K562 (cell line): ENCODE measurements around the gene FGF14. TPM values are rescaled to one million over a fixed set of nuclear protein-coding genes. Genes with fewer than 3 reads are reported as not detected.

Experiments
- ATAC-seq: fragments of 200-7000 bp; cut with Tn5 transposase; 3 replicates; pipeline ENCODE4 v1.9.1; 2020; ENCODE audit warnings: moderate library complexity
- BruUV-seq: library from RNA; stranded (reverse); fragments of 400-500 nt; replicated peaks from 2 replicates; lab custom pipeline; 2021; lab: Mats Ljungman, UMichigan
- CTCF ChIA-PET: fragments of 300-600 bp; formaldehyde crosslinking; extraction: SDS; loops from one replicate; lab custom pipeline; 2021; ENCODE audit warnings: low intra/inter-chr PET ratio; lab: Yijun Ruan, JAX
- POLR2A ChIA-PET: fragments of 300-600, 350-650 bp; sonication (Branson Sonifier 250); formaldehyde crosslinking; extraction: SDS; loops from one replicate; lab custom pipeline; 2021; ENCODE audit warnings: antibody characterized with exemption, inconsistent platforms; lab: Yijun Ruan, JAX
- DNase-seq, 4 experiments: peaks; one replicate each; pipeline versions ENCODE4 v3.0.0 to v3.0.0-alpha.2; 2011 to 2018; ENCODE audit warnings: low spot score in 3 of 4, mixed read lengths in 3 of 4; ENCODE audit errors: extremely low read depth in 1 of 4
- FAIRE-seq: peaks from 2 replicates; lab custom pipeline; 2011; peaks lifted over from hg19 to GRCh38; lab: Jason Lieb, UNC
- H2AFZ ChIP-seq: 2 replicates; pipeline ENCODE4 v1.6.0; 2011; ENCODE audit warnings: low read depth, low read length, control low read depth, inconsistent platforms
- H3K27ac ChIP-seq: fragments of 200-600 bp; 3 replicates; pipeline ENCODE4 v1.8.0; 2011; ENCODE audit warnings: low read depth, mild to moderate bottlenecking, control low read depth, inconsistent platforms, low read length, moderate library complexity, mixed read lengths; ENCODE audit errors: extremely low read depth
- H3K27me3 ChIP-seq, 2 experiments: fragments of 300-600 bp in 1 of 2; 2 replicates in 1 of 2; 3 replicates in 1 of 2; pipeline versions ENCODE4 v1.6.0 to v1.8.0; 2011; ENCODE audit warnings: inconsistent platforms in 2 of 2, low read length in 2 of 2, mild to moderate bottlenecking in 1 of 2, mixed read lengths in 1 of 2, moderate library complexity in 1 of 2; ENCODE audit not compliant: control insufficient read depth in 2 of 2, insufficient read depth in 2 of 2
- H3K36me3 ChIP-seq: fragments of 300-600 bp; 3 replicates; pipeline ENCODE4 v1.8.0; 2011; ENCODE audit warnings: mild to moderate bottlenecking, low read length, inconsistent platforms; ENCODE audit not compliant: control insufficient read depth, insufficient read depth
- H3K4me1 ChIP-seq, 2 experiments: fragments of 200-600 bp in 1 of 2; replicated peaks in 1 of 2; 2 replicates in 1 of 2; 3 replicates in 1 of 2; pipeline versions ENCODE4 v1.5.1 to v1.8.0; 2011; ENCODE audit warnings: inconsistent platforms in 2 of 2, low read length in 2 of 2, mild to moderate bottlenecking in 1 of 2, mixed read lengths in 1 of 2, moderate library complexity in 1 of 2; ENCODE audit not compliant: control insufficient read depth in 2 of 2, insufficient read depth in 2 of 2
- H3K4me2 ChIP-seq: 2 replicates; pipeline ENCODE4 v1.6.1; 2011; ENCODE audit warnings: low read length, control low read depth, inconsistent platforms, mixed read lengths; ENCODE audit not compliant: insufficient read depth
- H3K4me3 ChIP-seq: fragments of 200-600 bp; sonication (generic), shearing (Covaris generic); 2 replicates; pipeline ENCODE4 v1.5.1; 2016; ENCODE audit warnings: control low read depth, inconsistent platforms
- H3K79me2 ChIP-seq: fragments of 200-600 bp; 3 replicates; pipeline ENCODE4 v1.8.0; 2011; ENCODE audit warnings: low read length, inconsistent platforms; ENCODE audit not compliant: control insufficient read depth, insufficient read depth
- H3K9ac ChIP-seq, 2 experiments: 2 replicates each; pipeline versions ENCODE4 v1.6.0 to v1.6.1; 2011; ENCODE audit warnings: low read depth in 2 of 2, low read length in 2 of 2, control low read depth in 1 of 2, inconsistent platforms in 1 of 2, mild to moderate bottlenecking in 1 of 2, mixed read lengths in 1 of 2; ENCODE audit not compliant: insufficient read depth in 1 of 2
- H3K9me1 ChIP-seq: one replicate; pipeline ENCODE4 v1.6.0; 2011; ENCODE audit warnings: inconsistent platforms, mild to moderate bottlenecking, low read length, moderate library complexity; ENCODE audit not compliant: control insufficient read depth, insufficient read depth
- H3K9me3 ChIP-seq: replicated peaks from 2 replicates; pipeline ENCODE4 v1.5.1; 2011; ENCODE audit warnings: low read depth, low read length, inconsistent platforms; ENCODE audit not compliant: control insufficient read depth, insufficient read depth
- H4K20me1 ChIP-seq: replicated peaks from 2 replicates; pipeline ENCODE4 v1.6.1; 2011; ENCODE audit warnings: low read length, inconsistent platforms, mixed read lengths; ENCODE audit not compliant: control insufficient read depth, insufficient read depth
- ARNT ChIP-seq, 2 experiments: fragments of 450-650 bp; IDR thresholded peaks; 2 replicates each; pipeline ENCODE4 v1.6.1; 2016; ENCODE audit warnings: mild to moderate bottlenecking in 1 of 2
- GABPA ChIP-seq: fragments of 200-800 bp; sonication (Bioruptor generic); conservative IDR thresholded peaks from 2 replicates; pipeline ENCODE4 v1.6.1; 2016; ENCODE audit warnings: low read depth, missing genetic modification characterization, missing compliant biosample characterization
- KAT2B ChIP-seq: IDR thresholded peaks from one replicate; pipeline ENCODE4 v1.6.1; 2012; ENCODE audit warnings: low read depth, mild to moderate bottlenecking, control low read depth, inconsistent platforms, low read length, moderate library complexity
- WGBS: fragments of 100-300 bp; shearing (Covaris generic); methylation state at CpG from one replicate; pipeline ENCODE4 v1.1.6; 2016; ENCODE audit warnings: low coverage, mixed read lengths; ENCODE audit not compliant: insufficient coverage; ENCODE audit errors: missing lambda C conversion rate; 5-methylcytosine and 5-hydroxymethylcytosine counted together
- in situ Hi-C: fragments of 300-500 bp; cut with MboI; formaldehyde crosslinking; loops from 4 replicates; pipeline ENCODE4 v1.15.0; 2018; ENCODE audit warnings: inconsistent platforms, mixed read lengths
- intact Hi-C: fragments of 100-400 bp; cut with micrococcal nuclease; formaldehyde crosslinking; loops from 2 replicates; pipeline ENCODE4 v1.14.2; 2022
- polyA plus RNA-seq, 8 experiments: library from polyadenylated mRNA; depleted of rRNA in 4 of 8; stranded (reverse) in 5 of 8; unstranded in 3 of 8; fragments of >200 nt; fragmentation: Nextera tagmentation in 2 of 8; fragmentation: Illumina TruSeq in 1 of 8; extraction: Ambion mirVana in 2 of 8; extraction: Trizol in 1 of 8; gene quantifications; 2 replicates each; pipeline versions ENCODE4 v1.2.1 to v1.2.3, GENCODE V29; 2011 to 2014; ENCODE audit warnings: inconsistent platforms in 1 of 8, missing spikeins in 1 of 8
- total RNA-seq, 7 experiments: library from RNA; depleted of rRNA in 6 of 7; stranded (reverse); fragments of >200 nt in 6 of 7; fragmentation: Illumina TruSeq in 2 of 7; extraction: Trizol in 2 of 7; gene quantifications; 2 replicates each; pipeline versions ENCODE4 v1.2.1 to v1.2.3, GENCODE V29; 2011 to 2021; ENCODE audit warnings: low replicate concordance in 1 of 7
- TF ChIP-seq, protein P1 (sequence below), 2 experiments: fragments of 450-650 bp in 1 of 2; sonication (generic) in 1 of 2; formaldehyde crosslinking; conservative IDR thresholded peaks; 2 replicates each; pipeline versions ENCODE4 v1.4.0 to v1.8.1; 2020 to 2022; ENCODE audit warnings: mild to moderate bottlenecking in 1 of 2, missing genetic modification reagents in 1 of 2
- TF ChIP-seq, protein P2 (sequence below): fragments of 450-650 bp; IDR thresholded peaks from 2 replicates; pipeline ENCODE4 v1.6.1; 2018; ENCODE audit warnings: mild to moderate bottlenecking, low read depth; ENCODE audit not compliant: partially characterized antibody

Gene FGF14
- total and polyA plus RNA-seq, 9 of the 15 experiments (the other 6 are each of a cell fraction or from before 2014, with no cell fraction given) = not detected

DNA sequence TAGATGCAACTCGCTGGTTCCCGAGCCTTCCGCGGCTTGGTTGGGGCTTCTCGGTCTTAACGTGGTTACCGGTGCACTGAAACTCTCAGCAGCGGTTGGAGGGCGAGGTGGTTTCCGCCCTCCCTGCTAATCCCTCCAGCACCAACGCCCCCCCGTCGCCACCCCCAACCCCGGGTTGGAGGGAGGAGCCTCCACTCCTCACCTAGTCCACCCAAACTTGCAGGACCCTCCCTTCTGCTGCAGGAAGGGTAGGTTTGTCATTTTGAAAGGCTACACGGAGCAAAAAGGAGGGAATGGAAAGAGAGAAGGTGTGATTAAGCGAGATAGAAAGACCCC lies 484.4 kb downstream of the FGF14 start:
- CTCF ChIA-PET = no interaction called here
- H3K36me3 ChIP-seq = no peaks in the 10 kb centered on the region
- H4K20me1 ChIP-seq = no peaks in the 10 kb centered on the region
- intact Hi-C loops (no loop called here), in situ Hi-C loops (no loop called here)
- no peak for DNase-seq
- no peaks in the 10 kb centered on the region for H3K79me2 ChIP-seq
- no peak for FAIRE-seq
- no peaks in the 10 kb centered on the region for H3K4me1 ChIP-seq
- POLR2A ChIA-PET = no interaction called here
- no peaks in the 10 kb centered on the region for H3K9me3 ChIP-seq
- H3K4me2 ChIP-seq = no peak overlapping the region
- no TSS peak for BruUV-seq
- H3K9me1 ChIP-seq = no peaks in the 10 kb centered on the region
- H3K4me3 ChIP-seq = no peak overlapping the region
- TF ChIP-seq ARNT (IDR thresholded peaks at IDR 0.05) (no peak), KAT2B (no peak), GABPA (no peak)
- TF ChIP-seq, protein P1, sequence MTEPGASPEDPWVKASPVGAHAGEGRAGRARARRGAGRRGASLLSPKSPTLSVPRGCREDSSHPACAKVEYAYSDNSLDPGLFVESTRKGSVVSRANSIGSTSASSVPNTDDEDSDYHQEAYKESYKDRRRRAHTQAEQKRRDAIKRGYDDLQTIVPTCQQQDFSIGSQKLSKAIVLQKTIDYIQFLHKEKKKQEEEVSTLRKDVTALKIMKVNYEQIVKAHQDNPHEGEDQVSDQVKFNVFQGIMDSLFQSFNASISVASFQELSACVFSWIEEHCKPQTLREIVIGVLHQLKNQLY (CRISPR knock-in tag; conservative IDR thresholded peaks at IDR 0.05) = no peak
- TF ChIP-seq, protein P2, sequence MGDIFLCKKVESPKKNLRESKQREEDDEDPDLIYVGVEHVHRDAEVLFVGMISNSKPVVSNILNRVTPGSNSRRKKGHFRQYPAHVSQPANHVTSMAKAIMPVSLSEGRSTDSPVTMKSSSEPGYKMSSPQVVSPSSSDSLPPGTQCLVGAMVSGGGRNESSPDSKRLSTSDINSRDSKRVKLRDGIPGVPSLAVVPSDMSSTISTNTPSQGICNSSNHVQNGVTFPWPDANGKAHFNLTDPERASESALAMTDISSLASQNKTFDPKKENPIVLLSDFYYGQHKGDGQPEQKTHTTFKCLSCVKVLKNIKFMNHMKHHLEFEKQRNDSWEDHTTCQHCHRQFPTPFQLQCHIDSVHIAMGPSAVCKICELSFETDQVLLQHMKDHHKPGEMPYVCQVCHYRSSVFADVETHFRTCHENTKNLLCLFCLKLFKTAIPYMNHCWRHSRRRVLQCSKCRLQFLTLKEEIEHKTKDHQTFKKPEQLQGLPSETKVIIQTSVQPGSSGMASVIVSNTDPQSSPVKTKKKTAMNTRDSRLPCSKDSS = no peak
- no peak overlapping the region for H3K9ac ChIP-seq
- no peak for ATAC-seq
- H3K27ac ChIP-seq = no peak overlapping the region
- WGBS = 0% methylated on average over 8 of the region's 16 CpGs
- H3K27me3 ChIP-seq = no peaks in the 10 kb centered on the region
- no peak overlapping the region for H2AFZ ChIP-seq
